Measurements from ENCODE around the gene SEMA6D. TPM values are rescaled to one million over a fixed set of nuclear protein-coding genes. Genes with fewer than 3 reads are reported as not detected.

The SEMA6D gene
- total RNA-seq, 1 donor from 2014 or later: not detected

DNA sequence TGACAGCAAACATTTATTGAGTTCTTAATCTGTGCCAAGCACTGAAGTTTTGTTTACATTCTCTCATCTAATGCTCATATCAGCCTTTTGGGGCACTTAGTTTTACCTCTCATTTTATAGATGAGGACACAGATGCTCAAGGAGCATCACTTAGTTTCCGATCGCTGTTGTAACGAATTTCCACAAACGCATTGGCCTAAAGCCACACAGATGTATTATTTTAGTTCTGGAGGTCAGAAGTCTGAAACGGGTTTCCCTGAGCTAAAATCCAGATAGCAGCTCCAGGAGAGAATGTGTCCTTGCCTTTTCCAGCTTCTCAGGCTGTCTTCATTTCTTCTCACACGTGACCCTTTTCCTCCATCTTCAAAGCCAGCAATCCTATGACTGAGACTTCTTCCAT lies 11.1 kb downstream of the SEMA6D start:
- ChIA-PET CTCF (no interaction called here), POLR2A (no interaction called here)
- H3K36me3 Mint-ChIP-seq (ENCODE audit: low read depth): no peaks in the 10 kb centered on the region
- intact Hi-C loops (cut with micrococcal nuclease): no loop called here
- no peaks in the 10 kb centered on the region for H3K4me1 Mint-ChIP-seq
- DNase-seq: no peak
- ATAC-seq (ENCODE audit: low read depth): no peak
- H3K27ac Mint-ChIP-seq: no peak overlapping the region
- peaks cover 10% of the 10 kb centered on the region for H3K27me3 Mint-ChIP-seq
- H3K9me3 Mint-ChIP-seq: no peaks in the 10 kb centered on the region
- no peak overlapping the region for H3K4me3 Mint-ChIP-seq
- TF ChIP-seq, protein P1, sequence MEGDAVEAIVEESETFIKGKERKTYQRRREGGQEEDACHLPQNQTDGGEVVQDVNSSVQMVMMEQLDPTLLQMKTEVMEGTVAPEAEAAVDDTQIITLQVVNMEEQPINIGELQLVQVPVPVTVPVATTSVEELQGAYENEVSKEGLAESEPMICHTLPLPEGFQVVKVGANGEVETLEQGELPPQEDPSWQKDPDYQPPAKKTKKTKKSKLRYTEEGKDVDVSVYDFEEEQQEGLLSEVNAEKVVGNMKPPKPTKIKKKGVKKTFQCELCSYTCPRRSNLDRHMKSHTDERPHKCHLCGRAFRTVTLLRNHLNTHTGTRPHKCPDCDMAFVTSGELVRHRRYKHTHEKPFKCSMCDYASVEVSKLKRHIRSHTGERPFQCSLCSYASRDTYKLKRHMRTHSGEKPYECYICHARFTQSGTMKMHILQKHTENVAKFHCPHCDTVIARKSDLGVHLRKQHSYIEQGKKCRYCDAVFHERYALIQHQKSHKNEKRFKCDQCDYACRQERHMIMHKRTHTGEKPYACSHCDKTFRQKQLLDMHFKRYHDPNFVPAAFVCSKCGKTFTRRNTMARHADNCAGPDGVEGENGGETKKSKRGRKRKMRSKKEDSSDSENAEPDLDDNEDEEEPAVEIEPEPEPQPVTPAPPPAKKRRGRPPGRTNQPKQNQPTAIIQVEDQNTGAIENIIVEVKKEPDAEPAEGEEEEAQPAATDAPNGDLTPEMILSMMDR (IDR thresholded peaks at IDR 0.05): no peak

DNA sequence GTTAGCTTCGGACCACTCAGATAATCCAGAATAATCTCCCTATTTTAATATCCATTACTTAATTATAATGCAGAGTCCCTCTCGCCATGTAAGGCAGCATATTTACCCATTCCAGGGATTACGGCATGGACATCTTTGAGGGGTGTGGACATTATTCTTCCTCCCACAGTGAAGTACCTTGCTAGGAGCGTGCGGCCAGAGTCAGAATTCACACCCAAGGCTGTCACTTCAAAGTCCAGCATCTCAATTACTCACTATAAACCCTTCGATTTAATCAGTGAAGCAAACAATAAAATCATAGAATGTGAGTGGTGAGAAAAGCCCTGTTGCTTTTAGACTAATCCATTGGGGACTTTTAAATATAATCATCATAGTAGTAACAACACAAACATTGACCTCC lies 11.6 kb downstream of the SEMA6D start:
- no peaks in the 10 kb centered on the region for H3K4me1 Mint-ChIP-seq
- no peaks in the 10 kb centered on the region for H3K9me3 Mint-ChIP-seq
- H3K27me3 Mint-ChIP-seq: peaks cover 10% of the 10 kb centered on the region
- intact Hi-C loops (cut with micrococcal nuclease): no loop called here
- CTCF ChIA-PET: no interaction called here
- H3K4me3 Mint-ChIP-seq: no peak overlapping the region
- ATAC-seq (ENCODE audit: low read depth) (no peak), DNase-seq (no peak)
- H3K27ac Mint-ChIP-seq: no peak overlapping the region
- no peaks in the 10 kb centered on the region for H3K36me3 Mint-ChIP-seq (ENCODE audit: low read depth)
- POLR2A ChIA-PET: no interaction called here
- TF ChIP-seq, protein P1 (IDR thresholded peaks at IDR 0.05): no peak

DNA sequence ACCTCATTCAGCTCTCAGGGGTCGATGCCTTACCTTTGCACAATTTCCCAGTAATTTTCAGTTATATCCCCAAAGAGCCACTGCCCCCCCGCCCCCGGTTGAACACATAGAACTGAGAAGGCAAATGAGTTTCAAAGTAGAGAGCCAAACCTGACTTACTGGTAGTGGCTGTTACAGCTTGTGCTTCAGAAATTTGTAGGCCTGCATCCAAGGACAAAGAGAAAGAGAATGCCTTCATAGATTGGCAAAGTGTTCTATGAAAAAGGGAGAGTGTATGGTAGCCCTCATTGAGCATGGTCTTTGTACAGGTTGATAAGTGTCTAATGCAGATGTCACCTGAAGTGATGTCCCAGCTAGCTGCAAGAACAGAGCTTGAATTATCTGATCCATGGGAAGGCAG lies 13.9 kb downstream of the SEMA6D start:
- H3K9me3 Mint-ChIP-seq: no peaks in the 10 kb centered on the region
- no peak for ATAC-seq (ENCODE audit: low read depth)
- no peak overlapping the region for H3K4me3 Mint-ChIP-seq
- H3K27ac Mint-ChIP-seq: no peak overlapping the region
- no peaks in the 10 kb centered on the region for H3K36me3 Mint-ChIP-seq (ENCODE audit: low read depth)
- no peaks in the 10 kb centered on the region for H3K4me1 Mint-ChIP-seq
- intact Hi-C loops (cut with micrococcal nuclease): no loop called here
- H3K27me3 Mint-ChIP-seq: peaks cover 4% of the 10 kb centered on the region
- no peak for DNase-seq
- CTCF ChIA-PET: no interaction called here
- POLR2A ChIA-PET: no interaction called here
- TF ChIP-seq, protein P1 (IDR thresholded peaks at IDR 0.05): no peak

DNA sequence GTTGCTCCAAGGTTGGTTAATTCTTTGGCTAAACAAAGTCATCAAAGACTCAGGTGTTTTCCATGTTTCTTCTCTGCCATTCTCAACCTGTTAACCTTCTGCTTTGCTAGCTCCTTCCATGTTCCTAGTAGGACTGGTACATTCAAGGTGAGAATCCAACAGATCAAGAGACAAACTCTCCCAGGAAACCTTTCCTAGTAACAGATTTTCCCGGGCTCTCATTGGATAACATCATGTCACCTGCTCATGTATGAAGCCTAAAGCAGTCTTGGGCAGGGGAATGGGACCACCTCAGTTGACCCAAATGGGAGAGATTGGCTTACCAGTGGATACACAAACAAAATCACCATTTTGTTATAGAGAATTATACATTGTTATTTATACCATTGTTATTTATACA lies 14.9 kb downstream of the SEMA6D start:
- Mint-ChIP-seq H3K4me1 (no peaks in the 10 kb centered on the region), H3K9me3 (no peaks in the 10 kb centered on the region), H3K36me3 (ENCODE audit: low read depth) (no peaks in the 10 kb centered on the region), H3K27ac (no peak overlapping the region), H3K27me3 (peaks cover 4% of the 10 kb centered on the region), H3K4me3 (no peak overlapping the region)
- TF ChIP-seq, protein P1 (IDR thresholded peaks at IDR 0.05): no peak
- CTCF ChIA-PET: no interaction called here
- POLR2A ChIA-PET: no interaction called here
- DNase-seq: no peak
- ATAC-seq (ENCODE audit: low read depth): no peak
- intact Hi-C loops (cut with micrococcal nuclease): no loop called here

DNA sequence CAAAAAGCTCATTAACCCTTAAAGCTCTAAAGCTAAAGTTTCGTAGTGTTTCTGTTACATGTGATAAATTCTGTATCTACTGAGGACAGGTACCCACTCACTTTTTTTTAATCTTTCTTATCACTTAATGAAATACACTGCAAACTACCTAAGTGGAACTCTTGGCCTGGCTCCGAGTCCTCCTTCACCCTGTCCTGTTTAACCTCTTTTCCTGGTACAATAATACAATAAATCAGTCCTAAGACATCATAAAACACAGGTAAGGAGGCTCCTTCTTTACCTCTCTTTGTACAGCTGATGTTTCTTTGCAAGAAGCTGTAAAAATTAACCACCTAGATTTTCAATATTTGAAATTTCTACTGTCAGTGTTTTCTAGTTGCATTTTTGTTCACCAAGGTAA lies 15.8 kb downstream of the SEMA6D start:
- CTCF ChIA-PET: no interaction called here
- intact Hi-C loops (cut with micrococcal nuclease): no loop called here

More for the DNA sequence above, 15.8 kb downstream of the SEMA6D start:
- Mint-ChIP-seq H3K27me3 (peaks cover 3% of the 10 kb centered on the region), H3K4me1 (no peaks in the 10 kb centered on the region), H3K36me3 (ENCODE audit: low read depth) (no peaks in the 10 kb centered on the region), H3K9me3 (no peaks in the 10 kb centered on the region), H3K4me3 (no peak overlapping the region), H3K27ac (no peak overlapping the region)
- ATAC-seq (ENCODE audit: low read depth) (no peak), DNase-seq (no peak)
- TF ChIP-seq, protein P1 (IDR thresholded peaks at IDR 0.05): no peak
- POLR2A ChIA-PET: no interaction called here
